Spleen (tissue), 7 donors: ENCODE results near the gene ARHGEF40.
"Not testable (repeated sequence)": the region's sequence is repeated elsewhere in the genome, so short reads cannot be mapped to it uniquely, and the experiment has no call there.

Source experiments
- POLR2A ChIP-seq, 3 donors: fragments of 450-650 bp; IDR thresholded peaks; one replicate each; pipeline ENCODE4 v1.5.1; 2017; ENCODE audit warnings: antibody characterized with exemption in 3 of 3, mild to moderate bottlenecking in 1 of 3
- POLR2AphosphoS5 ChIP-seq, 3 donors: sonication (generic); formaldehyde crosslinking; IDR thresholded peaks; one replicate each; pipeline ENCODE4 v1.5.1; 2017; ENCODE audit warnings: antibody characterized with exemption in 3 of 3
- TF ChIP-seq, protein P1 (sequence below), 11 experiments: fragments of 200-600 bp in 7 of 11; fragments of 450-650 bp in 4 of 11; sonication (generic) in 4 of 11; IDR thresholded peaks in 8 of 11; conservative IDR thresholded peaks in 3 of 11; 1 replicate in 7 of 11; 2 replicates in 4 of 11; pipeline versions ENCODE4 v1.4.0 to v1.8.0; 2016 to 2021; ENCODE audit warnings: antibody characterized with exemption in 11 of 11, inconsistent platforms in 4 of 11, mild to moderate bottlenecking in 1 of 11
- donor health status: DM: no; HTN: no; CAD: no; lungs with moderate emphysema.
- donor health status: DM: no; HTN: no; CAD: no.
- donor health status: DM: no; HTN: no; CAD: no.

GRCh38 chr14:21040941-21041340 is 29.2 kb upstream of the ARHGEF40 start:
- TF ChIP-seq POLR2A, POLR2AphosphoS5 (IDR thresholded peaks at IDR 0.05): not testable (repeated sequence)
- TF ChIP-seq, protein P1, sequence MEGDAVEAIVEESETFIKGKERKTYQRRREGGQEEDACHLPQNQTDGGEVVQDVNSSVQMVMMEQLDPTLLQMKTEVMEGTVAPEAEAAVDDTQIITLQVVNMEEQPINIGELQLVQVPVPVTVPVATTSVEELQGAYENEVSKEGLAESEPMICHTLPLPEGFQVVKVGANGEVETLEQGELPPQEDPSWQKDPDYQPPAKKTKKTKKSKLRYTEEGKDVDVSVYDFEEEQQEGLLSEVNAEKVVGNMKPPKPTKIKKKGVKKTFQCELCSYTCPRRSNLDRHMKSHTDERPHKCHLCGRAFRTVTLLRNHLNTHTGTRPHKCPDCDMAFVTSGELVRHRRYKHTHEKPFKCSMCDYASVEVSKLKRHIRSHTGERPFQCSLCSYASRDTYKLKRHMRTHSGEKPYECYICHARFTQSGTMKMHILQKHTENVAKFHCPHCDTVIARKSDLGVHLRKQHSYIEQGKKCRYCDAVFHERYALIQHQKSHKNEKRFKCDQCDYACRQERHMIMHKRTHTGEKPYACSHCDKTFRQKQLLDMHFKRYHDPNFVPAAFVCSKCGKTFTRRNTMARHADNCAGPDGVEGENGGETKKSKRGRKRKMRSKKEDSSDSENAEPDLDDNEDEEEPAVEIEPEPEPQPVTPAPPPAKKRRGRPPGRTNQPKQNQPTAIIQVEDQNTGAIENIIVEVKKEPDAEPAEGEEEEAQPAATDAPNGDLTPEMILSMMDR (IDR thresholded peaks at IDR 0.05 in 8 of 11, conservative IDR thresholded peaks at IDR 0.05 in 3 of 11): not testable (repeated sequence)
